GM03348 (cell line): ENCODE measurements around the gene APOBEC3B.
"Not testable (repeated sequence)": the region's sequence is repeated elsewhere in the genome, so short reads cannot be mapped to it uniquely, and the experiment has no call there.

Experiments used
- DNase-seq: peaks from one replicate; pipeline ENCODE4 v3.0.0; 2012; ENCODE audit warnings: low spot score

Gene APOBEC3B

GRCh38 chr22:38967451-38968450, 14.4 kb upstream of the APOBEC3B start:
- DNase-seq: no peak

- no peak for DNase-seq
Measured at GRCh38 chr22:38968801-38969200, 13.3 kb upstream of the APOBEC3B start.

- no peak for DNase-seq
Measured at GRCh38 chr22:38970551-38970950, 11.6 kb upstream of the APOBEC3B start.

GRCh38 chr22:38971202-38971601, 10.9 kb upstream of the APOBEC3B start:
- no peak for DNase-seq

- no peak for DNase-seq
Measured at GRCh38 chr22:38971791-38972190, 10.4 kb upstream of the APOBEC3B start.

- no peak for DNase-seq
Measured at GRCh38 chr22:38972558-38972957, 9.6 kb upstream of the APOBEC3B start.

GRCh38 chr22:38973289-38974169, 8.6 kb upstream of the APOBEC3B start:
- peak; percentile 75 for DNase-seq

- DNase-seq: no peak
Measured at GRCh38 chr22:38974170-38974825, 7.8 kb upstream of the APOBEC3B start.

- DNase-seq: no peak
Measured at GRCh38 chr22:38974826-38975175, 7.3 kb upstream of the APOBEC3B start.

GRCh38 chr22:38977289-38977688, 4.9 kb upstream of the APOBEC3B start:
- DNase-seq: not testable (repeated sequence)

GRCh38 chr22:38980587-38980986, 1.6 kb upstream of the APOBEC3B start:
- DNase-seq: not testable (repeated sequence)

- DNase-seq: peak; percentile 56
Measured at GRCh38 chr22:38981005-38981991, 849 bp upstream of the APOBEC3B start.

GRCh38 chr22:38984224-38984623, 2.1 kb downstream of the APOBEC3B start:
- DNase-seq: no peak

- not testable (repeated sequence) for DNase-seq
Measured at GRCh38 chr22:38984784-38985757, 2.9 kb downstream of the APOBEC3B start.

GRCh38 chr22:38986629-38987028, 4.5 kb downstream of the APOBEC3B start:
- DNase-seq: no peak

GRCh38 chr22:38987171-38987895, 5.2 kb downstream of the APOBEC3B start:
- no peak for DNase-seq

- DNase-seq: no peak
Measured at GRCh38 chr22:38989466-38989865, 7.3 kb downstream of the APOBEC3B start.

- not testable (repeated sequence) for DNase-seq
Measured at GRCh38 chr22:38992871-38993371, 10.8 kb downstream of the APOBEC3B start.

GRCh38 chr22:38996105-38996504, 14.0 kb downstream of the APOBEC3B start:
- no peak for DNase-seq
